IPS-NIHi7 (cell line): ENCODE measurements around the gene AOAH.

ENCODE experiments used
- DNase-seq: peaks from one replicate; pipeline ENCODE4 v3.0.0; 2012; ENCODE audit warnings: mixed read lengths; ENCODE audit errors: extremely low spot score

AOAH gene

DNA sequence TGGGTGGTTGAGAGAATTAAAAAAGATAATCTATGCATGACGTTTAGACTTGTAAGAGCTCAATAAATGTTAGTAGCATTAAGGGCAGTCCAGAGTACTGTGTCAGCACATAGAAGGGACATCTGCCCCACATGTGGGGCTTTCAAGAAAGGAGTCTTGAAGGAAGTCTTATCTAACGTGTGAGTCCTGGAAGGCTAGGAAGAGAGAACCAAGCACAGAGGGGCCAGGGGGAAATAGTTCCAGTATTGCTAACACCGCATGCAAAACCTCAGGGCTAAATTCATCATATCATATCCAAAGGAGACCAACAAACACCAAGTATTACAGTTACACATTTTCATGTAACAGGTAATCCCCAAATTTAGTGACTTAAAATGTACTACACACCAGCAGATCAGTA lies 122.7 kb downstream of the AOAH start:
- no peak for DNase-seq

DNA sequence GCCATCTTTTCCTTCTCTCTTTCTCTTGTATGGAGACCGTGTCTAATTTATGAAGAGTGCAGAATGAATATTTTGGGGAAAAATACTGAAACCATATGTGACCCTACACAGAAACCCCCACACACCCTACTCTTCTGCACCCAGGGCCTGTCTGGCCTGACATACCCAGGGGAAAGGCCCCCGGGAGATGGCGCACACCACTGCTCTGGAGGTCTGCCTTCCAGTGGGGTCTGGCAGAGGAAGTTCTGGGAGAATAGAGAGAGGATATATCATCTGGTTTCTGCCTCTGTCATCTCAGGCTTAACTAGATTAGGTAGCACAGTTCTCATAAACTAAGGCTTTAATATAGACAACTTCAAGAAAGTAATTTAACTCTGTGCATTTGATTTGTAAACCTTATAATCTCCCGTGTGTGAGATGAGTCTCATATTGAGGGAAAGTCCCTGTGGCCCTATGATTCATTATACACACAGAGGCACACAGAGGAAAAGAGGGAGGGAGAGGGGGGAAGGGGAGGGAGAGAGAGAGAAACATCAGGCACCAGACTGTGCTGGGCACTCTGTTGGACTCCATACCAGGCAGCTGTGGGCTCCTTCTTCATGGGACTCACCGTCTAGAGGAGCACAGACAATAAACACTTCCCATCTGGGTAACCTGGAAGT lies 123.3 kb downstream of the AOAH start:
- DNase-seq: no peak

DNA sequence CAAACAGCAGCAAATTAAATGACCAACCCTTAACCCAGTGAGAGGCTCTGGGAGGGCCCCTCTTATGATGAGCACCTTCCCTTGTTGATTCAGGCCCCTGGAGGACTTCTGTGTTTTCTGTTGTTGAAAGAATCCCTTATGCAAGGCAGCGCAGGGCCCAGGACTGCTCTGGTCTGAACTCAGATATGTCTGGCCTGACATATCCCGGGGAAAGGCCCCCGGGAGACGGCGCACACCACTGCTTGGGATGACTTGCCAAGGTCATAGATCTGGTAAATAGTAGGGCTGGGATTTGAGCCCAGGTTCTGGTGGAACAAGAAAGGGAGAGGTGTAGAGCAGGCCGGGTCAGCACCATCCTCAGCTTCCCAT lies 124.0 kb downstream of the AOAH start:
- no peak for DNase-seq

DNA sequence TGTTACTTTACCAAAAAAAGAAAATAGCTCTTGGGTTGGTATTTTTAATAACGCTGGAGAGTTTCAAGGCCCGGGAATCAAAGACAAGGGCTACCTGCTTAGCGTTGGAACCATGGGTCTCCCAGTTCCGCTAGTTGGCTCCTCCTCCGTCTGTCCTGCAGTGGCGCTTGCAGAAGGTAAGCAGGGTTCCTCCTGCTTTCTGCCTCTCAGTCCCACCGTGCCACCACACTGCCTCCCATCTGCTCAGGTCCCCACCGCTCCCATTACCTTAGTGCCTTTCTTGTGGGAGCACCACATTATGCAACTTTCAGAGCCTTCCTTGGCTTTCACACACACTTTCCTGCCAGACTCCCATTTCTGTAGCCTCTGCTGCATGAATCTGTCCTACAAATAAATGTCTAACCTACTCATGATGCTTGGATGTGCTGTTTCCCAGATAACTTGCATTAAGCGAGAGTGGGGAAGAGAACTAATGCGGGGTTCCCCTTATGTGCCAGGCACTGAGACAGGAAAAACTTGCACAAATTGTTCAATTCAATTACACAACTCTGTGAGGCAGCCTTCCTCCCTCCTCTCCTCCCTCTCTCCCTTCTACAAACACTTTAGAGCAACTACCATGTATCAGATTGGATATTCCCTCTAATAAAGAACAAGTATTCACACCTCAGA lies 124.5 kb downstream of the AOAH start:
- DNase-seq: no peak

DNA sequence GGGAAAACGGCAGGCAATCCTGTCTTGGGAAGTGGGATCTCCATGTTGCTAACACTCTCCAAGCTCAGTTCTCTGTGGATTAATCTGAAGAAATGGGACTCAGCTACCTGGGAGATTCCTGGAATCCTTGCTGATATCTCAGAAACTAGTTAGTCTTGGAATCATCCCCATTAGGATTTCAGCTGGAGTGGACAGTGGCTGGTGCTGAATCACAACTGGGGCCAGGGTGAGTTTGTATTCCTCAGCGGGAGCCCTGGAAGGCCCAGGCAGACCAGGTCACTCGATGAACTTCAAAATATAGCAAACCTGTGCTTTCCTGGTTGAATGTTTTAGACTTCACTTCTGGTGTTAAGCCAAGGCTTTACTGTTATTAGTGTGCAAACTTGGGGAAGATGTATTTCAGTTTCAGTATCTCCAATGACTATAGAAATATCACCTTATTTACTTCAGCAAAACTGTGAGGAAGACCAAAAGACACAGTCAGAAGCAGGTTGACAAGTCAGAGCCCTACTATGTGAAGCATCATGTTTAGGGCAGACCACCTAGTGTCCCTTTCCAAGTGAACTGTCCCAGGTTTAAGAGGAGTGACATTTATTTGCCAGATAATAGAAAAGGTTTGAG lies 126.1 kb downstream of the AOAH start:
- DNase-seq: peak; percentile 51

DNA sequence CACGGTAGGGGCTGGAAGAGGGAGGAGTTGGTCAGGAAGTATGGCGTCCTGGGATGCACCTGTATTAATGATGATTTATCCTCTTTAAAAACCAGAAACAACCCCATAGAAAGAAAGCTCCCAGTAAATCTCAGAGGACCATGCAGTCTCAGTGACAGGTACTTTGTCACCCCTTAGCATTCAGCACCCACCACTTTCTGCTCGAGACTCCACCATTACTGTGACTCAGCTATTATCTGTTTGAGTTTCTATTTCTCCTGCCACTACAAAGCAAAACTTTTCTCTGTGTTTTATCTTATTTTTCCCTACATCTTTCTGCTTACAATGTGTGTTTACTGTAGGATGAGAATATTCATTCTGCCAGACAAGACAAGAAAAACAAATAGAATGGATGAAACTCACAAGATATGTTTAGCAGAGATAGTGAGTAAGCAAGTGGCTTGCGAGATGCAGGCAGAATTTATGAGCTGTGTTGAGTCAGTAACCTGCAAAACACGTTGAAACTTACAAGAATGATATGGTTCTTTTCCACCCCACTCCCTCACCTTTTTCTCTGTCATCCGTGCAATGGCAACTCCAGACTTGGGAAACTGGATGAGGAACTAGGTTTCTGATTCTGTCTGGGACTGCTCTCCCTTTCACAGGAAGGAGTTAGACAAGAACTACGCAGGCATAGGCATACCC lies 127.1 kb downstream of the AOAH start:
- DNase-seq: no peak

DNA sequence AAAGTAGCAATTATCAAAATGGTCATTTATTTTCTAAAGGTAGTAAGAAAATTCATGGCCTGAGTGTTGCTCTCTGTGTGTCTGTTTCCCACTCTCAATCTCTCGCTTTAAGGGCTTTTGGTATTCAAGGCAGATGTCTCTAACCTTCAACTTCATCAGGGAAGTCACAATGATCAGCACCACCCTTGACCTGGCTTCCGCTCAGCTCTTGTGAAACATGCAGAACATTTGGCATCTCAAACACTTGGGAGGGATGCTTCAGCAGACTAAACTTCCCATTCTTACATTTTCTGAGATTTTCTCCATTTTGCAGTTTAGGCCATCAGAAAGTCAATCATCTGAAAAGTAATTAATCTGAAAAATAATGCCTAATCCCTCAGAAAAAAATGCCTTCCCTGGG lies 129.8 kb downstream of the AOAH start:
- DNase-seq: no peak

DNA sequence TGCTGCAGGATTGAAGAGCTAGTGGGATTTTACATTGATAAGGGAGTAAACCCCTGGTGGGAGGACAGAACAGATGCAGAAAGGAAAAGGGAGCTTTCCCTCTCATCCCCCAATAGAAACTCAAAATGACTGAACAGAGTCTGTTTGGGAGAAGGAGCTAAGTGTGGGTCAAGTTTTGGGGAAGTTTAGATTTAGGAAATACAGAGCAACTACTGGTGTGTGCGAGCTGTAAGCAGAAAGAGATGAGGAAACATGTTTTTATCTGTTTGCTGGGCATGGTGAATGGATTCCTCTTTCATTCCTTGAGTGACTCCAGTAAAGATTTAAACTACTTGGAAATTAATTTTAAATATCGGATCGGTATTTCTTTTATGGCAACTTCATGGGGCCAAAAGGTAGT lies 132.7 kb downstream of the AOAH start:
- no peak for DNase-seq

DNA sequence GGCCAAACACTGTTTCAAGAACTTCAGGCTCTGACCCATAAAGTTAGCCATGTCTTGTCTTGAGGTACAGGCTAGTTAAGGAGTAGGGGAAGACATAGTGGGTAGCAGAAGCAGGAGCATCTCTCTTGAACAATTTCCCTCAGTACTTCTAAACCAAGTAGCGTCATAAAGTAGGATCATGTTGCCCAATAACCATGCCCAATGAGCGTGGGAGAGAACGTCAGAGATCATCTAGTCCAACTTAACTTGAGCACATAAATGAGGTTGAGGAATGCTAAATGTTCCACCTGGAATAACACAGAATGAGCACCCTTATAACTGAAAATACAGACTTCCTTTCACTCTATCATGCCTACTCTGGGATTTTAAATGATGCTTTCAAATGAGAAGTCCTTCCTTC lies 134.9 kb downstream of the AOAH start:
- DNase-seq: no peak

DNA sequence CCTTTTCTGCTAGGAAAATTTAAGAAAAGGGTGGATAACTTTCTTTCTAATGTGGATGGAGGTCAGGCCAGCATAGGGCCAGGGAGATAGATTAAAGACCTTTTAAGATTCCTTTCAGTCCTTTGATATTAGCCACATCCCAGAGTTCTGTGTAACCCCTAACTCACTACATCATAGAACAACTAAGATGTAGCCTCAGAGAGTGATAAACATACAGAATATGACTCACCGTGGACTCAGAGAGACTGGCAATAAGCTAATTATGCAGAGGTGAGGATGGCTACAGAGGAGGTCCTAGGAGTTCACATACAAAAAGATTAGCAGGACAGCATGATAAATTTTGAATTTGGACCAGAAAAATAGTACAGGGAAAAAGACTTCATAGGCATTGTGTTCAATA lies 141.0 kb downstream of the AOAH start:
- no peak for DNase-seq

DNA sequence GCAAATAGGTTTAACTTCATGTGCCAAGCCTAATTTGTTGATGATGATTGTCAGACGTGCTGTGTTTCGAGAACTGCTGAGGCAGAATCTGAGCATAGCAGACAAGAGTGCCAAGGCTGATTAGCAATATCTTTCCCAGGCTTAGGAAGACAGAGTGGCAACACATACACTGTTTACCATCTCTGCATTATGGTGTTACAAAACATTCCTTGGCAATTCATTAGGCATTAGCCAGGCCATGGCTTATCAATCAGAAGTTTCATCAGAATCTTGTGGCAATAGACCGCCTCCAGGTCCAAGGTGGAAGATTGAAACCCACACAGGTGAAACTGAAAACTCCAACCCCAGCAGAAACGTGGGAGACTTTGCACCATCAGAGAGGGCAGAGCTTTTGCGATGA lies 148.5 kb downstream of the AOAH start:
- DNase-seq: no peak

DNA sequence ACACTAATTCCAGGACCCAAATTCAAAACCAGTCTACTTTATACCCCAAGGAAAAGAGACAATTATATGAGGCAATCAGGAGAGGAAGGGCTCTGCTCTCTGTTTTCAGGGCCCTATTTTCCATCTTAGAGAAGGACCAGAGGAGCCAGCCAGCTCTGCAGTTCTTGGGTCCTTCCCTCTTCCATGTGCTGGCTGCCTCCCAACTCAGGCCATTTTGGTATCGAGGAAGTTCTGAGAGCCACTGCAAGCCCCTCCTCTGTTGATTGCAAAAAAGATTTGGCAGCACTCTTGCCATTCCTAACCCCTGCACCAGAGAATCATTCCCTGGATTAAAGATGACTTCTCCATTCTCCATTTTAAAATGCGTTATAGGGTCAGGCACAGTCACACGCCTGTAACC lies 151.2 kb downstream of the AOAH start:
- DNase-seq: no peak

DNA sequence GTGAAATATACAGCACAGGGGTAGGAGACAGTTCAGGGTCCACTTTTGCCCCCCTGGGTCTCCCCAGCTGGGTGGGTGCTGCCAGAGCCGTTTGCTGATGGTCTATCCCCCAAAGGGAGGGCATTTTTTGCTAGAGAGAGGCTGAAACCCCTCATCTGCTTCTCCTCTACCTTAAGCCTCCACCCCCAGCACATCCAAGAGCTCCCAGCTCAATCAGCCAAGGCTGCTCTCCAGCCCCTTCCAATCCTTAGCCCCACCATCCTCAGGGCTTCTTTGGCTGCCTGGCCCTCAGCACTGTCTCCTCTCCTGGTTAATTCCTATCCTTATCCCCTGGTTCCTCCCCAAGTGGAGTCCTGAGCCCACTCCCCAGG lies 153.1 kb downstream of the AOAH start:
- DNase-seq: no peak

DNA sequence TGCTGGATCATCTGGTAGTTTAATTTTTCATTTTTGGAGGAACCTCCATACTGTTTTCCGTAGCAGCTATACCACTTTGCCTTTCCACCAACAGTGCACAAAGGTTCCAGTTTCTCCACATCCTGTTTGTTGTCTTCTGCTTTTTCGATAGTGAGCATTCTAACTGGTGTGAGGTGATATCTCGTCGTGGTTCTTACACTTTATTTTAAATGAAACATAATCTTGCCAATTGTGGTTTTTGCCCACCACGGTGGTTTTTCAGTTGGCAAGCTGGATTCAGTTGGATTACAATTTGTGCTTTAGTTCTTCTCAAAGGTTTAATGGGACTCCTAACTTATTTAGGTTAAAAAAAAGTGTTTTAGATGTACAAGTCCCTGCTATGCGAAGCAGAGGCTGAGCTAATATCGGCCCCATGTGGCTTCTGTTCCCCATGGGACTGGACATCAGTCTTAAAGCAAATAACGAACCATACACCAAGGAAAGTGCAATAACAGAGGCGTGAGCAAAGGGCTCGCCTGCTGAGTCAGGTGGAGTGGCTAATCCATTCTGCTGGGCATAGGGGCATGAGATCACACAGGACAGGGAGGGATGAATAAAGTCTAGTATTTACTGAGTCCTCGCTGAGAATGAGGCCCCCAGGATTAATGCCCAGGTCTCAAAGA lies 153.6 kb downstream of the AOAH start:
- DNase-seq: no peak

DNA sequence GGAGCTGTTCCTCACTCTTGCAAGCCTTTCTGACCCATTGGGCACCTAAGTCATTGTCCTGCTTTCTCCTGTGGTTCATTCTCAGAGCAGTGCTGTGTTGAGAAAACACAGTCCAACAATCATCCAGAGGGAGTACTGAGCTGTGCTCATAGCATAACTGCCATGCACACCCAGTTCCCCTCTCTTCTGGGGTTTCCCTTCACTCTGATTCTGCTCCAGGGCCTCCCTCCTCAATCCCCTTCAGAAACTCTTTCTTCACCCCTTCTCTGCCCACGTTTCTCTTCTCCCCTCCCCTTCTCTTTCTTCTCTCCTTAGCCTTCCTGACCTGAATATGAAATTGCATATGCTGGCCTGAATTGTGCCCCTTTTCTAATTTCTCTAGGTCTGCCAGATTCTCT lies 155.8 kb downstream of the AOAH start:
- DNase-seq: no peak

DNA sequence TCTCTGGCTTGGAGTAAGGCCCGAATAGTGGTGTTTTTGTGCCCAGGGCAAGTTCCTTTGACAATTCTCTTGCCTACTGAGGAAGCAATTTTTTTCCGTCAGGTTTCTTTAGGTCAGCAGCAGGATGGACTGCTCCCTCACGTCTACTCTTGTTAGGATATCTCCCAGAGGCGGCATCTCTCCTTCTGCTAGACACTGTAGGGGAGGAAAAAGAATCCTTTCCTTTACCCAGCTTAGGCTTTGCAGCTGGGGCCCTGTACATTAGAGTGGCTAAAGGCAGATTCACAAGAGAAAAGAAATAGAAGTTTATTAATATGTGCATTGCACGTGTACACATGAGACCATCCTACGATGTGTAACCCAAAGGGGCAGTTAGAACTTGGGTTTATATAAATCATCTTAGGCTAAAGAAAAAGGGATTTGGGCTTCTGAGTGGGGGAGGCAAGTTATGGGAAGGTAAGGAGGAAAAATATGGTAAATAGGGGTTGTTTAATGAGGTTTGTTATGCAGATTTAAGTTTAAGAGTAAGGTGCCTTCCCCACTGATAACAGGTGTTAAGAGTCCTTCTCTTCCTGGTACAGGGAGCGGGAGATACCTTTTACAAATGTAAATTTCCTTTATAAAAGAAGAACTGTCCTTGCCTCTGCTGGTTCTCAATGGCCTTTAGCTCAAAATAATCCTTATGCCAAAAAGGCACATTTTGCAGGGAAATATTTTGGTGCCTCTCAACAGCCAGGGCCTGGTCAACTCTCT lies 156.4 kb downstream of the AOAH start:
- no peak for DNase-seq

DNA sequence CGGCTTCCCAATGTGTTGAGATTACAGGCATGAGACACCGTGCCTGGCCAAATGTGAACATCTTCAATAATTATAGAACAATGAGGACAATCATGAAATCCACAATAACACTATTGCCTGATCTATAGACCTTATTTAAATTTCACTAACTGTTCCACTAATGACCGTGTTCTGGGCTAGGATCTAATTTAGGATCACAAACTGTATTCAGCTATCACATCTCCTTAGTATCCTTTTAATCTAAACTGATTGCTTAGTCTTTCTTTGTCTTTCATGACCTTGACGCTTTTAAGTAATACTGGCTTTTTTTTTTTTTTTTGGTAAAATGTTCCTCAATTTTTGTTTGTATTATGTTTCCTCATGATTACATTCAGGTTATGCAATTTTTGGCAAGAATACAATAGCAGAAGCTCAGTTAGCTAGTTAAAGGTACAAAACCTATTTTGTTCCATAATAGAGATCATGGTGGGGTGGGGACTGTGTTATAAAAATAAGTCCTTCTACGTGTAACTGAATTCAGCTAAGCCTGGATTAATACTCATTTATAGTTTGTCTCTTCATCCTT lies 158.4 kb downstream of the AOAH start:
- no peak for DNase-seq

DNA sequence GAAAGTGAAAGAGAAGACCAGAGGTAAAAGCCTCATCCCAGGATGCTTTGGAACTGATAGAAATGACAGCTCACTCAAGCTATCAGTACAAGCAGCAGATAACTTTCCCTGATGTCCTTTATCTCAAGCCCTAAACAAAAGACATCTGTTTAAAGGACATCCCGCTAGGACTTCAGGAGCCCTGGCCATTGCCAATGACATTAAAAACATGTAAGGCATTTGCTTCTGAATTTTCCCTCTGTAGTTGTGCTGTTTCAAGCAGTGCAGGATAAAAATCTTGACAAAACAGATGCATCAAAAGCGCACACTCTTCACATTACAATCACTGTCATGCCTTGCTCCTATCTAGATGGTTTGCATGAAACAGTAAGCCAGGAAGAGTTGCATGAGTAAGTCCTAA lies 159.8 kb downstream of the AOAH start:
- DNase-seq: no peak

DNA sequence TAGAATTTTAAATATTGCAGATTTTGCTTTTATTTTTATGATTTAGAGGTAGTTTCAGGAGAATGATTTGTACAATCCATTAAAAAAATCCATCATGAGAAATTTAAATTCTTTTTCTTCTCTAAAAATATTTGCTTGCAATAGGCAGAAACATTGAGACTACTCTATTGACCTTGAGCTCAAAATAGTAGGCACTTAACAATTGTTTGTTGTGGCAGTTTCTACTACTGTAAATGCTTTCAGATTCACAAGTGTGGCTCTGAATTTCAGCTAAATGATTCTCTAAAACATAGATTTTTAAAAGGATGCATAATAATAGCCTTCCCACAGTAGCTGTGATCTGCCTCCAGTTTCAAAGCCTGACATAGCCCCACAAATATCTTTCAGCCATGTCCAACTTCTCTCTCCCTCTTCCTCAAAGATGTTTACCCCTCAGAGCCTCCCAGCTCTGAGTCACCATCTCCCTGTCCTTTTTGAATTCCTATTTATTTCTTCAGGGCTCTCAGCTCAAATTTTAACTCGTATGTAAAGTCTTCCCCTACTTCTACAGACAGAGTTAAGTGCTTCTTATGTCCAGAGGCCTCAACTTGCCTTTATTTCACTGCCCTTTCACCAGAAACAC lies 160.5 kb downstream of the AOAH start:
- no peak for DNase-seq

DNA sequence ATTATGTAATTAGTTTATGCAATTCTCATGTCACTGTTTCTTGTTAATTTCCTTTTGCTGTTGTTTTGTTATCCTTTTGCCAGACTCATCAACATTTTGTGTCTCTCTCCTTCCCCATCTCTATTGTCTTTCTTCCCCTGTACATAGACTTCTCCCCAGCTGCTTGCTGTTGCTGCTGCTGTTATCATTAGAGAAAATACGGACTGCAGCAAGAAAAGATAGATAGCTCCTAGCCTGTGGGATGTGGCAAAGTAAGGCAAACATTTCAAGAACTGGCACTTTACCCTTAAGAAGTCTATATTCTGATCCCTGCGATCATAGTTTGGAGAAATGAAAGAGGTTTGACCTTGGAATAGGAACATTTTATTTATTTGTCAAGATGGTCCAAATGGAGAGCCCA lies 162.2 kb downstream of the AOAH start:
- no peak for DNase-seq

DNA sequence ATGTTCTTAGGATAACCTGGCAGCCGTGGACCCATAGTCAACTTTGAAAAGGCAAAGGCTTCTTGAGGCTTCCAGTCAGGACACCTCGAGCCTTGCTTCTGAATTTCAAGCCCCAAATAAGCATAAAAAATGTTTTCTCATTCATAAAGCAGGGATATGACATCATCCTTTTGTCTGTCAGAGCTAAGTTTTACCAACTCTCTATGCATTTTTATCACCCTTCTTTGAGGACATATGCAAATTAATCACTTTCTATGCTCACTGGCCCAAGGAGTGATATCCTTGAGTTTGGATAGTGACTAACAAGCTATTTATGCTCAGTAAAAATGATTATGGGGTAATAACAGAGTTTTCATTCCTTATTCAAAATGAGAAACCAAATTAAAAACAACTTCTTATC lies 175.3 kb downstream of the AOAH start:
- DNase-seq: no peak
